T47D (cell line): ENCODE measurements around the gene NR2C2.

Experiments
- DNase-seq, 2 experiments: peaks; one replicate each; pipeline versions ENCODE4 v3.0.0 to v3.0.0-alpha.2; 2011 to 2012; ENCODE audit warnings: low read depth in 1 of 2, low spot score in 1 of 2
- JUND ChIP-seq: IDR thresholded peaks from 2 replicates; pipeline ENCODE4 v1.6.1; 2012; ENCODE audit warnings: low read depth
- in situ Hi-C: cut with HindIII; loops from 2 replicates; pipeline ENCODE4 v1.10.0; 2016; ENCODE audit warnings: low sequenced_read_pairs, low pct_unique_long_range_greater_than_20kb

The NR2C2 gene

DNA sequence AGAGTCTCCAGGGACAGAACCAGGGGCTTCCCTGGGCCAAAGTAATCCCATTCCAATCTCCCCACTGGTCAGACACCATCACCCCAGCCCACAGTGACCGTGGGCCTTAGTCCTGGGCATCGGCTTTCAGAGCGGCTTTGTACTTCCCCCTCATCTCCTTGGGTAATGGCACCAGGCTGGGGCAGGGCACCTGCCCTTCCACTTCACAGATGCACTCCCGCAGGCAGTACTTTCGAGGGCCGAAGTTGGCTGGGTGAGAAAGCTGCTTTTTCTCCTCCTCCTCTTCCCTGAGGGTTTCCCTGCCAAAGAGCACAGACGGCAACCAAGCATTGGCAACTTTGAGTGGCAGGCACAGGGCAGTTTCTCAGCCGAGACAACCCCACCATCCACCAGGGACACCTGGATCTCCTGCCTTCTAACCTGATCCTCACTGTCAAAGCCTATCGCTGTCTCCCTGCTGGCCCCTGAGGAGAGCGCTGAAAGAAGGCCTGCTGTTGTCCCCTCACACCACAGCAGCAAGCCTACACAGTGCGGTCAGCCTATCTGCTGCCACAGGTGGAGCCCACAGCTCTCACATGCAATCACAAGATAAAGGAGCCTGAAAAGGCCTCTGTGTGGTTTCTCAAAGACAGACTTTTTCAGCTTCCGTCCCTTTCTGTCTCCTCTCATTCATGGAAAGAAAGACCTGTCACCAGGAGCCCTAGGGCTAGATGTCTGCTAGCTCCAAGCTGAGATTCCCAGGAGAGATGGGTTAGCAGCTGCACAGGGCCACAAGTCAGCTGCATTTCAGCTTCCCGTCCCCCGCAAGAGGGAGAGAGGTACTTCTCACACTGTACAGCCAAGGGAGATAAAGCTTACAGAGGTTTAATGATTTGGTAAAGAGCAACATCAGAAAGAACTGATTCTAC lies 105.2 kb downstream of the NR2C2 start:
- no peak for DNase-seq
- in situ Hi-C loops: no loop called here
- TF ChIP-seq JUND: no peak

DNA sequence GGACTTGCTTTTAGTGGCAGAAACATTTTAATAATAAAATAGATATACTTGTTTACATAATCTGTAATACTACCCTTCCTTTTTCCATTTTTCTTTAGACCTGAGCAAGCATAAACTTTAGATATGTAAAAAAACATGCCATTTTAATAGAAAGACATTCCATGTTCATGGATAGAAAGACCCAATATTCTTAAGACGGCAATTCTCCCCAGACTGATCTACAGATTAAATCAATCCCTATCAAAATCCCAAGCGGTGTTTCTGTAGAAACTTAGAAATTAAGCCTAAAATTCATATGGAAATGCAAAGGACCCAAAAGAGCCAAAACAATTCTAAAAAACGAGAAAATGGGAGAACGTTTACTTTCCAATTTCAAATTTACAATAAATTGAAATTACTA lies 106.2 kb downstream of the NR2C2 start:
- in situ Hi-C loops: no loop called here
- no peak for TF ChIP-seq JUND
- DNase-seq: no peak

DNA sequence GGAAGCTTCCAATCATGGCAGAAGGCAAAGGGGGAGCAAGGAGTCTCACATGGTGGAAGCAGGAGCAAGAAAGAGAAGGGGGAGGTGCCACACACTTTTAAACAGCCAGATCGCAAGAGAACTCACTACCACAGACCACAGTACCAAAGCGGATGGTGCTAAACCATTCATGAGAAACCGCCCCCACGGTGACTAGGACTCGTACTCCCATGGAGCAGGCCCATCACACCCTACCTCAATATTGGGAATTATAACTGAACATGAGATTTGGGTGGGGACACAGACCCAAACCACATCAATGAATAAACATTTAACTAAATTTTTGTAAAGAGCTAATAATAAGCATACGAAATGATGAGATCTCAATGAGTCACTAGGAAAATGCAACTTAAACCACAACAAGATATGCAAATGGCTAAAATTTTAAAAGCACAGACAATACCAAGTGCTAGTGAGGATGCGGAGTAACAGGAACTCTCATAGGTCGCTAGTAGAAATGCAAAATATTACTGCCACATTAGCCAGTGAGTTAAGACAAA lies 107.7 kb downstream of the NR2C2 start:
- DNase-seq: no peak
- TF ChIP-seq JUND: no peak
- in situ Hi-C loops: no loop called here

DNA sequence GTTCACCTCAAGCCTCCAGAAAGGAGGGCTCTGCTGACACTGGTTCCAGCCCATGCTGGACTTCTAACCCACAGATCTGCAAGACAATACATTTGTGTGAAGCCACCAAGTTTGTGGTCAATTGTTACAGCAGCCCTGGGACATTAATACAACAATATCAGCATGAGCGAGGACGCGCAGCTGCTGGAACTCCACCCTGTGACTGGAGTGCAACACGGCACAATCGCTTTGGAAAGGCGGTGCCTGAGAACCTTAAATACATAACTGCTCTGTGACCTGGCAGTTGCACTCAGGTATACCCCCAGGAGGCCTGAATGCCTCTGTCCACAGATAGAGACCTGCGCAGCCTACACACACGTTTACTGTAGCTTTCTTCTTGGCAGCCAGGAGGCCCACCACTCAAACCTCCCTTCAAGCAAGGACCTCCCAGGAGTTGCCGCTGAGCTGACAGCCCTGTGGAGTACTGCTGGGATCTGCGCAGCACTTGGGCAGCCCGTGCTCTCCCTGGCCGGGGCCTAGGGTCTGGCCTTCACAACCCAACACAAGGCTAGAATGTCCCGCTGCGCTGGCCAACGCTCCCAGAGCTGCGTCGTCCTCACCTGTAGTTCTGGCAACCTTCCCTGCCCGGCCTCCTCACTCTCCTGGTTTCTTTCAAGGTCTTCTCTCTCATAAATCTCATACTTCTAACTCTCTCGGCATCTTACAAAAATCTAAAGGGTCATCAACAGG lies 109.5 kb downstream of the NR2C2 start:
- no peak for DNase-seq
- TF ChIP-seq JUND: no peak
- in situ Hi-C loops: no loop called here

DNA sequence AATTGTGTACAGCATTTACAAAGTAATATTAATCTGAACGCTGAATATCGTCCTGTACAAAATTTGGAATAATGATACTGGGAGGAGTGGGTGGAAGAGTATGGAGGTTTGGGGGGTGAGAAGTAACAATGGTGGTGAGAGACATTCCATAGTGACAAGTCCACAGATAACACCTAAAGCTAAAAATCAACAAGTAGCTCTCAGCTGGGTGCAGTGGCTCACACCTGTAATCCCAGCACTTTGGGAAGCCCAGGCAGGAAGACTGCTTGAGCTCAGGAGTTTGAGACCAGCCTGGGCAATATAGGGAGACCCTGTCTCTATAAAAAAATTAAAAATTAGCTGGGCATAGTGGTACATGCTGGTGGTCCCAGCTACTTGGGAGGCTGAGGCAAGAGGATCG lies 112.6 kb downstream of the NR2C2 start:
- TF ChIP-seq JUND: no peak
- in situ Hi-C loops: no loop called here
- DNase-seq: no peak

- peak; percentile 47 to 54 for DNase-seq
- TF ChIP-seq JUND: no peak
- in situ Hi-C loops: no loop called here
Measured at GRCh38 chr3:15063238-15063637, 115.9 kb downstream of the NR2C2 start.

GRCh38 chr3:15063656-15064286 lies 116.4 kb downstream of the NR2C2 start:
- in situ Hi-C loops: no loop called here
- no peak for TF ChIP-seq JUND
- peak in 1 of 2 experiments; percentile 26 for DNase-seq

GRCh38 chr3:15064299-15064834 lies 117.0 kb downstream of the NR2C2 start:
- in situ Hi-C loops: no loop called here
- no peak for TF ChIP-seq JUND
- DNase-seq: peak; percentile 31 to 49

- DNase-seq: peak; percentile 97 to 98
- TF ChIP-seq JUND: no peak
- in situ Hi-C loops: no loop called here
Measured at GRCh38 chr3:15064835-15065549, 117.6 kb downstream of the NR2C2 start, which contains the start of gene MRPS25. TSS of gene MRPS25 (minus strand) at chr3:15065315. CDS start at chr3:15065194, 121 bp downstream.

DNA sequence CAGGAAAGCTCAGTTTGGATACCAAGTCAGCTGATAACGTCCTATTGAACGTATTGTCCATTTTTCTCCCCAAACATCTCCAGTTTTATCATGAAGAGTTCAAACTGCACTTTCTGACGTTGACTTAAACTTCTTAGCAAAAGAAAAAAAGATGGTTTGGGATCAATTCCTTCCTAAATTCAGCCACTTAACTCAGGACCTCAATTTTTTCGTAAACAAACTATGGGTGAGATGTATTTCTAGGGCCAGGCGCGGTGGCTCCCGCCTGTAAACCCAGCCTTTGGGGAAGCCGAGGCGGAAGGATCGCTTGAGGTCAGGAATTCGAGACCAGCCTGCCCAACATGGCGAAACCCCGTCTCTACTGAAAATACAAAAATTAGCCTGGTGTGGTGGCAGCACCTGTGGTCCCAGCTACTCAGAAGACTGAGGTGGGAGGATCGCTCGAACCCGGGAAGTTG lies 118.2 kb downstream of the NR2C2 start:
- no peak for DNase-seq
- in situ Hi-C loops: no loop called here
- TF ChIP-seq JUND: no peak

DNA sequence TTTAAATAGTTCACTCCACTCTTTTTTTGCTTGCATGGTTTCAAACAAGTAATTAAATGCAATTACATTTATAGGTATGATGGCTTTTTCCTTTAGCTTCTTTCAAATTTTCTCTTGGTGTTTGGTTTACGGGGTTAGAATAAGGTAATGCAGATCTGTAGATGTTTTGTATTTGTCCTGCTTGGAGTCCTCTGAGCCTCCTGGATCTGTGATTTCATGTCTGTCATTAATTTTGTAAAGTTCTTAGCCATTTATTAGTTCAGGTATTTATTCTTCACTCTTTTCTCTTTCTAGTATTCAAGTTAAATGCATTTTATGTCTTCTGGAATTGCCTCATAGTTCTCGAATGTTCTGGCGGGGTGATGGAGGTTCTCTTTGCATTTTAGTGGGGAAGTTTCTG lies 119.1 kb downstream of the NR2C2 start:
- TF ChIP-seq JUND: no peak
- DNase-seq: no peak
- in situ Hi-C loops: no loop called here

DNA sequence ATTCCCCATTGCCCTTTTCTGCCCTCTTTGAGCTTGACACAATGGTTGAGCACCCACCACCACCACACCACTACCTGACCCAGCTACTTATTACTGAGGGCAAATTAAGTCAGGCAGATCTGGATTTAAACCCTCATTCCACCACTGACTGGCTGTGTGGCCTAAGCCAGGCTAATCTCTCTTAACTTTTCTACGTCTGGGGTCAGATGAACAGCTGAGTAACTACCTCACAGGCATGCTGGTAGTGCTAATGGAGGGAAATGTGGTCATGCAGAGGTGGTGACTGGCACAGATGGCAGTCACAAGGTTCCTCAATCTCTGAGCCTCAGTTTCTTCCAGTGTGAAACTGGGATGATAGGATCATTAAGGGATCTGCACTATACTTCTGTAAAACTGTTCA lies 122.1 kb downstream of the NR2C2 start:
- no peak for TF ChIP-seq JUND
- DNase-seq: no peak
- in situ Hi-C loops: no loop called here
